Fibroblast of mammary gland (primary cell): ENCODE results near the gene RPL10.

ENCODE experiments used
- DNase-seq: peaks from one replicate; pipeline ENCODE4 v3.0.0-alpha.2; 2010; ENCODE audit warnings: low read depth
- H3K4me3 ChIP-seq: 2 replicates; pipeline ENCODE4 v1.5.1; 2011; ENCODE audit warnings: low read depth, mild to moderate bottlenecking, low read length, moderate library complexity; ENCODE audit not compliant: control insufficient read depth
- TF ChIP-seq, protein P1 (sequence below): conservative IDR thresholded peaks from 2 replicates; pipeline ENCODE4 v1.5.1; 2011; ENCODE audit warnings: low read depth, low read length, inconsistent platforms; ENCODE audit not compliant: control insufficient read depth, insufficient read depth

RPL10 gene

DNA sequence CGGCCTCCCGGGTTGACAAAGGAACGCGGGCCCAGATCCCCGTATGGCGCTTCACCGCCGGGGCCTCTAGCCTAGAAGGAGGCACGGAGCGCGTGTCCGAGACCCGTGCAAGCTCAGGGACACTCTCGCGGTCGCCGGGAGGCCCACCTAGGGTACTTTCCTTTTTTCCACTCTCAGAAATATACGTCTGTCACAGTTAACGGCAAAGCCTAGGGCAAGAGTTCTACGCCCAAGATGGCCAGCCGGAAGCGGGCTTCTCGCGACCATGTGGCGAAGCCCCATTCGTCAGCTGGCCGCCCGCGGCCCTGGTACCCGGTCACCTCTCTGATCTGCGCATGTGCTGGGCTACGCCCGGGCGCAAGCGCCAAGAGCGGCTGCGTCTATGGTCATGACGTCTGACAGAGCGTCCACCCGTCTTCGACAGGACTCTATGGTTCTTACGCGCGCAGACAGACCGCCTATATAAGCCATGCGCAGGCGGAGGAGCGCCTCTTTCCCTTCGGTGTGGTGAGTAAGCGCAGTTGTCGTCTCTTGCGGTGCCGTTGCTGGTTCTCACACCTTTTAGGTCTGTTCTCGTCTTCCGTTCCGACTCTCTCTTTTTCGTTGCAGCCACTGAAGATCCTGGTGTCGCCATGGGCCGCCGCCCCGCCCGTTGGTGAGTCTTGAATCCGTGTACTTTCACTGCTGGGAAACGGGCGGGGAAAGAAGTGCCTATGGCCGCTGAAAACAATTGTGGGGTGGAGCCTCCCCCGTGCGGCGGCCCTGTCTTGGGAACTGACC, at the start of gene RPL10:
RPL10 (plus strand) TSS at position 490 of the 780 bp plus-strand sequence; CDS start at position 633, 143 bp downstream.
- peak within 1 kb of the TSS; percentile 87 for H3K4me3 ChIP-seq
- TF ChIP-seq, protein P1, sequence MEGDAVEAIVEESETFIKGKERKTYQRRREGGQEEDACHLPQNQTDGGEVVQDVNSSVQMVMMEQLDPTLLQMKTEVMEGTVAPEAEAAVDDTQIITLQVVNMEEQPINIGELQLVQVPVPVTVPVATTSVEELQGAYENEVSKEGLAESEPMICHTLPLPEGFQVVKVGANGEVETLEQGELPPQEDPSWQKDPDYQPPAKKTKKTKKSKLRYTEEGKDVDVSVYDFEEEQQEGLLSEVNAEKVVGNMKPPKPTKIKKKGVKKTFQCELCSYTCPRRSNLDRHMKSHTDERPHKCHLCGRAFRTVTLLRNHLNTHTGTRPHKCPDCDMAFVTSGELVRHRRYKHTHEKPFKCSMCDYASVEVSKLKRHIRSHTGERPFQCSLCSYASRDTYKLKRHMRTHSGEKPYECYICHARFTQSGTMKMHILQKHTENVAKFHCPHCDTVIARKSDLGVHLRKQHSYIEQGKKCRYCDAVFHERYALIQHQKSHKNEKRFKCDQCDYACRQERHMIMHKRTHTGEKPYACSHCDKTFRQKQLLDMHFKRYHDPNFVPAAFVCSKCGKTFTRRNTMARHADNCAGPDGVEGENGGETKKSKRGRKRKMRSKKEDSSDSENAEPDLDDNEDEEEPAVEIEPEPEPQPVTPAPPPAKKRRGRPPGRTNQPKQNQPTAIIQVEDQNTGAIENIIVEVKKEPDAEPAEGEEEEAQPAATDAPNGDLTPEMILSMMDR: no peak
- DNase-seq: peak; percentile 96

DNA sequence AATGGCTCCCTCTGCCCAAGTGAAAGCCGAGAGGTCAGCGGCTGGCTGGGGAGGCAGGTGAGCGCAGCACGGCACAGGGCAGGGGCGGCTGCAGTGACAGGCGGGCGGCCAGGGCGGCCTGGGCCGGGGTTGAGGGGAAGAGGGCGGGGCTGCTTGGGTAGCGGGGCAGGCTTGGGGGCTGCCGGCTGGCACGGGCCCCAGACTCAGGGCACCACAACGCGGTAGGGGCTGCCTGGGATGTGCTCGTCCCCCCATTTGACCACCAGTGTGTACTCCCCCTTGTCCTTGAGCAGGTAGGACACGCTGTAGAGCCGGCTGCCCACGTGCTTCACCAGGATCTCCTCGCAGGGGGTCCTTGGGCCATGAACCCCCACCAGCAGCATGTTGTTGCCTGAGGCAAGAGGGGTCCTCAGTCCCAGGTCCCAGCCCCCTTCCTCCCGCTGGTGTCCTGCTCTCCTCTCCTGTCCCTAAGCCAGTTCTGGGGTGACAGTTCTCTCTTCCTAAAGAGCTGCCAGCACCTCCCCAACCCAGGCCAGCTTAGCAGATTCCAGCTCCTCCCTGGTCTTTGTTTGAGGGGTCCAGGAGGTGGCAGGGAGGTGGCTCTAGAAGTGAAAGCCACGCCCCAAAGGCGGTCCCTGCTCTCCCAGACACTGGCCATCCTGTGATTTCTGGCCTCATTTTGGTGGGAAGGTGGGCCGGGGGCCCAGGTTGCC, 49.4 kb upstream of the RPL10 start:
- no peak for DNase-seq
- H3K4me3 ChIP-seq: no peak overlapping the region
- TF ChIP-seq, protein P1: no peak

DNA sequence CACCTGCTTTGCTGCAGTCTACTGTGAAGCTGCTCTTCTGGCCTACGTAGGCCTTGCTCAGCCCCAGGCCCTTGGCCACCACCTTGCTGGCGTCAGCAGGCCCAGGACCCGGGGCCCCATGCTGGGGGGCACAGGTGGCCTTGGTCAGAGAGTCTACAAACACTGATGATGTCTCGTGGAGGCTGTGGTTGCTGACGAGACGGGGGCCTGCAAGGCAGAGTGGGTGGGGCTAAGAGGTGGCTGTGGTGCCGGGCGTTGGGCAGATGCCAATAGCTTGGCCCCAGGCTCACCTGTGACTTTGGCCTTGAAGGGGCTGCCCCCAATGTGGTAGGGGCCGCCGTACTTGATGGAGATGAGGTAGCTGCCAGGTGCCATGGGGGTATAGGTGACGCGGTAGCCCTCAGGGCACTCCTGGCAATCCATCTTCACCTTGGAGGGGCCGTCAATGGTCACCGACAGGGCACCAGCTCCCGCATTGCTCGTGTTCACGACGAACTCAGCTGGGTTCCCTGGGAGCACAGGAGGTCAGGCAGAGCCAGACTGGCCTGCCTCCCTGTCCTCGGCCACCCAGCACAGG, 48.7 kb upstream of the RPL10 start:
- TF ChIP-seq, protein P1: no peak
- DNase-seq: no peak
- H3K4me3 ChIP-seq: no peak overlapping the region

DNA sequence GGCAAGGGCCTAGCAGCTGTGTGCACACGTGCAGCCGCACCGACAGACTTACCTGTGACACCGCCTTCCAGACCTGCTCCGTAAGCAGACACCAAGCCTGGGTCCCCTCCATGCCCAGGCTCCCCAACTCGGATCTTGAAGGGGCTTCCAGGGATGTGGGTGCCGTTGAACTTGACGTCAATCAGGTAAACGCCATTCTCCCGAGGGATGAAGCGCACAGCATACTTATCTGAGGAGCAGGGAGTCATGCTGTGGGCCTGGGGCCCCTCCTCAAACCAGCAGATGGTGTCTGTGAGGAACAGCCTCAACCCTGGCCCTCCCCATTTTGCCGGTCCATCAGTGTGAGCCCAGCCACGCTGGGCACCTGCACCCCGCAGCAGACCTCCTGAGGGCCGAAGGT, 48.2 kb upstream of the RPL10 start:
- DNase-seq: no peak

DNA sequence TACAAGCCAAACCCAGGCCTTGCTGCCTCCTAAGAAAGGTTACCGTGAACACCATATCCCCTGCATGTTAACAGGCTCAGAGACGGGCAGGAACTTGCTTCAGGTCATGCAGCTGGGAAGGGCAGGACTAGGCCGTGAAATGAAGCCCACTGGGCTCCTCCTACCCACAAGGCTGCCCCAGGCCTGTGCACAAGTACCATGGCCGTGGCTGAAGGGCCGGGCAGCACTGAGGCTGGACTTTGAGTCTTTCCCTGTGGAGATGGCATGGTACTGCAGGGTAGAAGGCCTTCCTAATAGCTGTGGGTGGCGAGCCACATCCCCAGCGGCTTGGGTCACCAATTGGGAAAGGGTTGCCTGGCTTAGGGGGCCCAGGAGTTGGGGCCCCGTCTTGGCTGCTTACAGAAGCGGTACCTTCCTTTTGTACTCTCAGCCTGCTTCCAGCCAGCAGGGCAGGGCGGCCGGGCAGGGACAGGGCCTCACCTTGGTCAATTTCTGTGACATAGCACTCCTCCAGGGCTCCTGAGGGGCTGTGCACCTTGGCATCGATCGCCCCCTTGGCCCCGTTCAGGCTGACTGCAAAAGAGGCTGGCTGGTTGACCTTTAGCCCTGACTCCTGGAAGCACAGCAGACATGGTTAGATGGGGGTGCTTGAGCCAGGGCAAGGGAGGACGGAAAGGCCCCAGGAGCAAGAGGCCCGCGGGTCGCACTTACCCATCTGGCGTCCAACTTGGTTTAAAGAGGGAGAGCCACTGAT, 47.6 kb upstream of the RPL10 start:
- no peak for DNase-seq
- no peak overlapping the region for H3K4me3 ChIP-seq
- TF ChIP-seq, protein P1: no peak

More for the DNA sequence above, 48.2 kb upstream of the RPL10 start:
- TF ChIP-seq, protein P1: no peak
- no peak overlapping the region for H3K4me3 ChIP-seq
